ENCODE measurements around the gene SNX3.

SNX3 gene

GRCh38 chr6:108287373-108287772 lies 26.5 kb upstream of the SNX3 start (continued):
- TF ChIP-seq, protein P1, sequence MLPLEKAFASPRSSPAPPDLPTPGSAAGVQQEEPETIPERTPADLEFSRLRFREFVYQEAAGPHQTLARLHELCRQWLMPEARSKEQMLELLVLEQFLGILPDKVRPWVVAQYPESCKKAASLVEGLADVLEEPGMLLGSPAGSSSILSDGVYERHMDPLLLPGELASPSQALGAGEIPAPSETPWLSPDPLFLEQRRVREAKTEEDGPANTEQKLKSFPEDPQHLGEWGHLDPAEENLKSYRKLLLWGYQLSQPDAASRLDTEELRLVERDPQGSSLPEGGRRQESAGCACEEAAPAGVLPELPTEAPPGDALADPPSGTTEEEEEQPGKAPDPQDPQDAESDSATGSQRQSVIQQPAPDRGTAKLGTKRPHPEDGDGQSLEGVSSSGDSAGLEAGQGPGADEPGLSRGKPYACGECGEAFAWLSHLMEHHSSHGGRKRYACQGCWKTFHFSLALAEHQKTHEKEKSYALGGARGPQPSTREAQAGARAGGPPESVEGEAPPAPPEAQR (tag by site-specific recombination; IDR thresholded peaks at IDR 0.05): no peak
- TF ChIP-seq ZNF677 (tag by site-specific recombination; IDR thresholded peaks at IDR 0.05): no peak

DNA sequence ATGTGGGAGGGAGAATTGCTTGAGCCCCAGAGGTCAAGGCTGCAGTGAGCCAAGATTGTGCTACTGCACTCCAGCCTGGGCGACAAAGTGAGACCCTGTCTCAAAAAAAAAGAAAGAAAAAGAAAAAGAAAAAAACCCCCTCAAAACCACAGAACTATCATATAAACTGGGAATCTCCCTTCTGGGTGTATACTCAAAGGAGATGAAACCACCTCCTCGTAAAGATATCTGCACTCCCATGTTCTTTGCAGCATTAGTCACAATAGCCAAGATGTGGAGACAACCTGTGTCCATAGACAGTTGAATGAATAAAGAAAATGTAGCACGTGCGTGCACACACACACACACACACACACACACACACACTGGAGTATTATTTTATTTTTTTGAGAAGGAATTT lies 25.5 kb upstream of the SNX3 start:
- H3K4me3 ChIP-seq (ENCODE audit: low read depth, low read length): no peak overlapping the region
- no peaks in the 10 kb centered on the region for H3K36me3 ChIP-seq (ENCODE audit: control insufficient read depth in 2 of 2, insufficient read depth in 1 of 2, low read length in 2 of 2)
- no peaks in the 10 kb centered on the region for H3K4me1 ChIP-seq (ENCODE audit: control insufficient read depth, insufficient read depth, low read length)
- ChIA-PET CTCF (interaction anchor here (0.7 kb wide), 1 partner anchor 206 kb away, joined by 3 read pairs; no protein-coding TSS in a partner anchor), POLR2A (no interaction called here)
- H3K27ac ChIP-seq (ENCODE audit: extremely low read depth, low read depth, low read length): no peak overlapping the region
- TF ChIP-seq ZNF473 (tag by site-specific recombination; IDR thresholded peaks at IDR 0.05) (no peak), ZNF488 (tag by site-specific recombination; IDR thresholded peaks at IDR 0.05) (no peak)
- TF ChIP-seq, protein P2, sequence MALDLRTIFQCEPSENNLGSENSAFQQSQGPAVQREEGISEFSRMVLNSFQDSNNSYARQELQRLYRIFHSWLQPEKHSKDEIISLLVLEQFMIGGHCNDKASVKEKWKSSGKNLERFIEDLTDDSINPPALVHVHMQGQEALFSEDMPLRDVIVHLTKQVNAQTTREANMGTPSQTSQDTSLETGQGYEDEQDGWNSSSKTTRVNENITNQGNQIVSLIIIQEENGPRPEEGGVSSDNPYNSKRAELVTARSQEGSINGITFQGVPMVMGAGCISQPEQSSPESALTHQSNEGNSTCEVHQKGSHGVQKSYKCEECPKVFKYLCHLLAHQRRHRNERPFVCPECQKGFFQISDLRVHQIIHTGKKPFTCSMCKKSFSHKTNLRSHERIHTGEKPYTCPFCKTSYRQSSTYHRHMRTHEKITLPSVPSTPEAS (tag by site-specific recombination; IDR thresholded peaks at IDR 0.05): peak; percentile 27; the same call in 1 of the 2 replicates
- no peaks in the 10 kb centered on the region for H3K9me3 ChIP-seq (ENCODE audit: control insufficient read depth, insufficient read depth, low read depth, low read length)

- POLR2A ChIA-PET: interaction anchor here (1.4 kb wide), 1 partner anchor 9 kb away, joined by 5 read pairs; the partner anchor contains the start of gene AFG1L
- Histone ChIP-seq H3K9me3 (ENCODE audit: control insufficient read depth, insufficient read depth, low read depth, low read length) (no peaks in the 10 kb centered on the region), H3K36me3 (ENCODE audit: control insufficient read depth in 2 of 2, insufficient read depth in 1 of 2, low read length in 2 of 2) (no peaks in the 10 kb centered on the region), H3K27ac (ENCODE audit: extremely low read depth, low read depth, low read length) (no peak overlapping the region), H3K4me1 (ENCODE audit: control insufficient read depth, insufficient read depth, low read length) (no peaks in the 10 kb centered on the region), H3K4me3 (ENCODE audit: low read depth, low read length) (no peak overlapping the region)
- CTCF ChIA-PET: no interaction called here
- no peak for TF ChIP-seq ZNF324 (tag by site-specific recombination; IDR thresholded peaks at IDR 0.05)
- no peak for TF ChIP-seq ZFHX2 (tag by site-specific recombination; conservative IDR thresholded peaks at IDR 0.05)
- TF ChIP-seq ZXDB (tag by site-specific recombination; IDR thresholded peaks at IDR 0.05): no peak
- no peak for TF ChIP-seq ZNF211 (tag by site-specific recombination; IDR thresholded peaks at IDR 0.05; ENCODE audit: low read depth)
- TF ChIP-seq ZNF174 (tag by site-specific recombination; IDR thresholded peaks at IDR 0.05): no peak
- TF ChIP-seq, protein P3, sequence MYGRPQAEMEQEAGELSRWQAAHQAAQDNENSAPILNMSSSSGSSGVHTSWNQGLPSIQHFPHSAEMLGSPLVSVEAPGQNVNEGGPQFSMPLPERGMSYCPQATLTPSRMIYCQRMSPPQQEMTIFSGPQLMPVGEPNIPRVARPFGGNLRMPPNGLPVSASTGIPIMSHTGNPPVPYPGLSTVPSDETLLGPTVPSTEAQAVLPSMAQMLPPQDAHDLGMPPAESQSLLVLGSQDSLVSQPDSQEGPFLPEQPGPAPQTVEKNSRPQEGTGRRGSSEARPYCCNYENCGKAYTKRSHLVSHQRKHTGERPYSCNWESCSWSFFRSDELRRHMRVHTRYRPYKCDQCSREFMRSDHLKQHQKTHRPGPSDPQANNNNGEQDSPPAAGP (tag by site-specific recombination; IDR thresholded peaks at IDR 0.05): no peak
- TF ChIP-seq ZNF529 (tag by site-specific recombination; IDR thresholded peaks at IDR 0.05; ENCODE audit: insufficient replicate concordance): no peak
- TF ChIP-seq SP2 (tag by site-specific recombination; IDR thresholded peaks at IDR 0.05): no peak
- TF ChIP-seq ZNF266 (tag by site-specific recombination; IDR thresholded peaks at IDR 0.05; ENCODE audit: low read depth): no peak
- no peak for TF ChIP-seq ZNF654 (tag by site-specific recombination; IDR thresholded peaks at IDR 0.05; ENCODE audit: low read depth)
- TF ChIP-seq, protein P4, sequence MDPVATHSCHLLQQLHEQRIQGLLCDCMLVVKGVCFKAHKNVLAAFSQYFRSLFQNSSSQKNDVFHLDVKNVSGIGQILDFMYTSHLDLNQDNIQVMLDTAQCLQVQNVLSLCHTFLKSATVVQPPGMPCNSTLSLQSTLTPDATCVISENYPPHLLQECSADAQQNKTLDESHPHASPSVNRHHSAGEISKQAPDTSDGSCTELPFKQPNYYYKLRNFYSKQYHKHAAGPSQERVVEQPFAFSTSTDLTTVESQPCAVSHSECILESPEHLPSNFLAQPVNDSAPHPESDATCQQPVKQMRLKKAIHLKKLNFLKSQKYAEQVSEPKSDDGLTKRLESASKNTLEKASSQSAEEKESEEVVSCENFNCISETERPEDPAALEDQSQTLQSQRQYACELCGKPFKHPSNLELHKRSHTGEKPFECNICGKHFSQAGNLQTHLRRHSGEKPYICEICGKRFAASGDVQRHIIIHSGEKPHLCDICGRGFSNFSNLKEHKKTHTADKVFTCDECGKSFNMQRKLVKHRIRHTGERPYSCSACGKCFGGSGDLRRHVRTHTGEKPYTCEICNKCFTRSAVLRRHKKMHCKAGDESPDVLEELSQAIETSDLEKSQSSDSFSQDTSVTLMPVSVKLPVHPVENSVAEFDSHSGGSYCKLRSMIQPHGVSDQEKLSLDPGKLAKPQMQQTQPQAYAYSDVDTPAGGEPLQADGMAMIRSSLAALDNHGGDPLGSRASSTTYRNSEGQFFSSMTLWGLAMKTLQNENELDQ (tag by site-specific recombination; IDR thresholded peaks at IDR 0.05; ENCODE audit: low read depth): no peak
- no peak for TF ChIP-seq ZNF423 (tag by site-specific recombination; IDR thresholded peaks at IDR 0.05)
- no peak for TF ChIP-seq ZNF426 (tag by site-specific recombination; IDR thresholded peaks at IDR 0.05)
- TF ChIP-seq ZNF830 (tag by site-specific recombination; IDR thresholded peaks at IDR 0.05; ENCODE audit: low read depth): no peak
- no peak for TF ChIP-seq ZNF626 (tag by site-specific recombination; IDR thresholded peaks at IDR 0.05)
- TF ChIP-seq ZNF280D (tag by site-specific recombination; IDR thresholded peaks at IDR 0.05): no peak
Observed at GRCh38 chr6:108285381-108285780, 24.5 kb upstream of the SNX3 start.

Measured in HEK293 (cell line).